NK-92 (cell line): Measurements from ENCODE around the gene ZBTB40.

Experiments used
- DNase-seq: peaks from one replicate; lab custom pipeline; 2025; ENCODE audit not compliant: unreplicated experiment; lab: John Stamatoyannopoulos, UW

Gene ZBTB40

DNA sequence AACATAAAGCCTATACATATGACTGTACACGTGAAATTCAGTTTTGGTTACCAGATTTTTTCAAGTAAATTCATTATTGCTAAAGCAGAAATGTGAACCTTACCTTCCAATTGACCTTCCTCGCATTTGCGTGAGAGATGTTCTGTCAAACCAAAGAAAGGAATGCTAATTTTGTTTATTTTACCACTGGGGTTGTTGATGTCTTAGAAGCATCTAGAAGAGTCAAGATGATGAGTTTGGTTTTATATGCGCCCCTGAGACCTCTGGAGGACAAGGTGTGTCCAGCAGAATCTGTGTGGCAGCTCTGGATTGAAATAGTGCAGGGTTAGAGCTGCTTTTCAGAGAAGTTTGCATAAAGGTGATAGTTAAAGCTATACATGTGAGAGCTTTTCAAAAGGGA, 48.4 kb downstream of the ZBTB40 start:
- DNase-seq, result no peak

DNA sequence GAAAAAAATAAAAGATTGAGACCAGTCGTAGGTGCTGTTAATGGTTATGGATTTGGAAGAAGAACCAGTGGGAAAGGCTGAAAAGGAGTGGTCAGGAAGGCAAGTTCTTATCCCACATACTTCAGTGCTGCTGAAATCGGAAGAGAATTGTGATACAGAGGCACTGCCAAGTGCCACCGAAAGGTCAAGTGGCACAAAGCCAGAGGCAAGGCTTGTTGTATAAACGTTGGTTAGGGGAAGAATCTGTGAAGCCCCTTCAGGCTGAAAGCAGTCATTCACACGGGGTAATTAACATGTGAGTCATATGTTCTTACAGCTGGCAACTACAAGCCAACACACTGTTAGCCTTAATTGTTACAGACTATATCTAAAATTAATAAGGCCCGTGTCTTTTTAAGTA, 48.8 kb downstream of the ZBTB40 start:
- no peak for DNase-seq

GRCh38 chr1:22502202-22502601, 50.6 kb downstream of the ZBTB40 start:
- DNase-seq, result no peak

GRCh38 chr1:22503721-22504410, 52.2 kb downstream of the ZBTB40 start:
- no peak for DNase-seq

DNA sequence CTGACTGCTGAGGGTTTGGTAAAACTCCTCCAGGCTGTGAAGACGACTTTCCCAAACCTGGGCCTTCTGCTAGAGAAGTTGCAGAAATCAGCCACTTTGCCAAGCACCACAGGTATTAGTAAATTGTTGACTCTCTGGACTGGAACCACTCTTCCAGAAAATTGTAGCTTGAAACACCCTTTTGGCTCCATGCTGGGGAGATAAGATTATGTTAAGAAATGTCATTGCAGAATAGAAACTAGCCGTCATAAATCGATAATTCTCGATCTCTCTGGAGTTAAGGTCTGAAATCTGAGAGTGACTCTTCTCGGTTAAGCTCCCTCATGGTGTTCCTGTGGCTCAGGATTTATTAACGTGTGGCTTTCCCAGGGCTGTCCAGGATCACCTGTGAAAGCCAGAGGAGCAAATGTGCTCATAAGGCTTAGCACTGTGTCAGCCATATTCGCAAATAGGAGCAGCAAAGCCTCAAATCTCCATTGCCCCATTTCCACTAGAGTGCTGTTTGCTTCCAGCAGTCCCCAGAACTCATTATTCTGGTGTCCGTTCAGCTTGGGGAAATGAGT, 54.6 kb downstream of the ZBTB40 start:
- no peak for DNase-seq

DNA sequence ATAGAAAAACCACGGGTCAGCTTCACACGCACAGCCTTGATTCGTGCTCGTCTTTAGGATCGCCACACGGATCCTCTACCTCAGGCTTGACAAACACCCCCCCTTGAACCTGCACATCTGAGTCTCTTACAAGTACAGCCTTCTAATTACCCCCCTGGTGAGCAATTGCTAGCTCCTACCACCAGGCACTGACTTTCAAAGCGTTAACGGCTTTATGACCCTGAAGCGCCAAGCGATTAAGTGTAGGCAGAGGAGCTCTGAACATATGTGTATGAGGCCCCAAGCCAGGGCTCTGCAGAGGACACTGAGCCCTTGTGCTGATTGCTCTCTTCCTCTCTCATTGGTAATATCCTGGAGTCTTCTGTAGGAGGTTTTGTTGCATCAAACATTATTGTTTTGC, 55.9 kb downstream of the ZBTB40 start:
- no peak for DNase-seq

DNA sequence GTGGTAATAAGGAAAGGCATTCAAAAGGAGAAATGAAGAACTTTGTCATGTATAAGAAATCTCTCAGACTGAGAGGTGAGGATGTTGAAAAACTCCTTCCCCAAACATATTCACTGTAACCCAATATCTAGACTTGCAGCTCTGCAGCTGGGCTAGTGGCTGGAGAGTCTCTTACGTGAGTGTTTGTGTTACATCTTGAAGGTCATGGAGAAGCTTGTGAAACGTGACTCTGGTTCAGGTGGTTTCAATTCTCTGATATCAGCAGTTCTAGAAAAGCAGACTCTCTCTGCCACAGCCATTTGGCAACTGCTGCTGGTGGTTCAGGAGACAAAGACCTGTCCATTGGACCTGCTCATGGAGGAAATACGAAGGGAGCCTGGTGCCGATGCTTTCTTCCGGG, 56.7 kb downstream of the ZBTB40 start:
- no peak for DNase-seq

GRCh38 chr1:22508991-22509390, 57.3 kb downstream of the ZBTB40 start:
- DNase-seq, result no peak

GRCh38 chr1:22509815-22510214, 58.2 kb downstream of the ZBTB40 start:
- DNase-seq, result no peak

GRCh38 chr1:22512873-22513272, 61.2 kb downstream of the ZBTB40 start:
- DNase-seq, result no peak

GRCh38 chr1:22516906-22517571, 65.4 kb downstream of the ZBTB40 start:
- DNase-seq, result no peak

- DNase-seq, result no peak
Observed at GRCh38 chr1:22517956-22518355, 66.3 kb downstream of the ZBTB40 start.

DNA sequence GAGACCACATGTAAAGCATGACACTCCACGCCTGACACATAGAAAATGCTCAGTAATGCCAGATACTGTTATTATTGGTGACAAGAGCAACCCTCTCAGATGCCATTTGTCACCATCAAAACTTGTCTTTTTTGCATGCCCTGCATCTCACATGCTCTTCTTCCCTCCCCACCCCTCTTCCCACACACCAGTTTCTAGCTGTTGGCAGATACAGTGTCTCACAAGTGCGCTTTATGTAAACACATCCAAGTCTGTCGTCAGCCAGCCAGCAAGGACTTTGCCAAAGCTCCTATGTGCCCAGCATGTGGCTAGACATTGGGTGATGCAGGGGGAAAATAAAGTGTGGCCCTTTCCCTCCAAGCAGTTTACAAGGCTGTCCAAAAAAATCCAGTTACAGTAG, 66.7 kb downstream of the ZBTB40 start:
- DNase-seq, result no peak

- no peak for DNase-seq
Observed at GRCh38 chr1:22520871-22521270, 69.2 kb downstream of the ZBTB40 start.

- no peak for DNase-seq
Observed at GRCh38 chr1:22521692-22522091, 70.0 kb downstream of the ZBTB40 start.

DNA sequence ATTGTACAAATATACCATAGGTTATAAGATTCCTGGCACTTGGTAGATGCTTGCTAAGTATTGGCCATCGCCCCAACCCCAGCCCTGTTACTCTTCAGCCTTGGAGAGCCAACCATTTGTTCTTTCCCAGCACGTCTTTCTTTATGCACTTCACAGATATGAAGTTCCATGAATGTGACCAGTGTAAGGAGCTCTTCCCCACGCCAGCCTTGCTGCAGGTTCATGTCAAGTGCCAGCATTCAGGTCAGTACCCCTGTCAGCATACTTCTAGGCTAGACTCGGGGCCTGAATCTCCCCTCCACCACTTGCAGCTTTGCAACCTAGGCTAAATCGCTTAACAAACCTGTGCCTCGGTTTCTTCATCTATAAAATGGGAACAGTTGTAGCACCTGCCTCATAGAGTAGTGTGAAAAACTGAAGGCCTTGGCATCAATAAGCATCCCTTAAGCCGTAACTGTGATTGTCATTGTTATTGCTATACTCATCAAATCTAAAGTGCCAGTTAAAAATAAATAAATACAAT, 70.6 kb downstream of the ZBTB40 start:
- no peak for DNase-seq

GRCh38 chr1:22524481-22524880, 72.8 kb downstream of the ZBTB40 start:
- no peak for DNase-seq

DNA sequence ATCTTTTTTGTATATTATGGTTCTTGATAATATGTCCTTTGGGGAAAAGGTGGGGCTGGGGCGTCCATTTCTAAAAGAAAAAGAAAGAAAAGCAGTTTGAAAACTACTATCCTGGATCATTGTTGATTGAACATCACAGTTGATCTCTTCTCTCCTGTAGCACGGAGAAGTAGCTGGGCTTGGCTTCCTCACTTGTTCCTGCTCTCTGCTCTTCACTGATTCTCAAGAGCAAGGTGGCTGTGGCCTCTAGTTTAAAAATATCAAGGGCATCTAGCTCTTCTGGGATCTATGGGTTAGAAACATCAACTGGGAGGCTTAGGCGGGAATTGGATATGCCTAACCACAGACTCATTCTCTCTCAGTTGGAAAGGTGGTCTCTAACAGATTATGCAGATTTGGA, 73.6 kb downstream of the ZBTB40 start:
- no peak for DNase-seq

DNA sequence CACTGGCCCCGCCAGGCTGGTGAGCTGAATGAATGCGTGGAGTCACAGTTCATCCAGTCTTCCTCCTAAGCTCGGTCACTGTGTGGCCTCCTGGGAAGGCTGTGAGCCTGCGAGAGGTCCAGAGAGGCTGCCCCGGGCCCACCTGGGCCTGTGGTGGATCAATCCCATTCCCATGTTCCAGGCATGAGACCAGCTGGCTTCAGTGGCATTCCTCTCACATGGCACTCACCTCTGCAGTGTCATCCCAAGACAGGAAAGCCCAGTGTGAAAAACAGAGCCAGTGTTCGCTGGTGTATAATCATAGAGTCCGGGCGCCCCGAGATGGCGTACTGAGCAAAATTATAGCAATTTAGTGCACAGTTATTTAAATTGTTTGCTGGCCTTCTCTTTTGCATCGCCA, 74.0 kb downstream of the ZBTB40 start:
- DNase-seq, result no peak

GRCh38 chr1:22526098-22526497, 74.4 kb downstream of the ZBTB40 start:
- DNase-seq, result no peak

DNA sequence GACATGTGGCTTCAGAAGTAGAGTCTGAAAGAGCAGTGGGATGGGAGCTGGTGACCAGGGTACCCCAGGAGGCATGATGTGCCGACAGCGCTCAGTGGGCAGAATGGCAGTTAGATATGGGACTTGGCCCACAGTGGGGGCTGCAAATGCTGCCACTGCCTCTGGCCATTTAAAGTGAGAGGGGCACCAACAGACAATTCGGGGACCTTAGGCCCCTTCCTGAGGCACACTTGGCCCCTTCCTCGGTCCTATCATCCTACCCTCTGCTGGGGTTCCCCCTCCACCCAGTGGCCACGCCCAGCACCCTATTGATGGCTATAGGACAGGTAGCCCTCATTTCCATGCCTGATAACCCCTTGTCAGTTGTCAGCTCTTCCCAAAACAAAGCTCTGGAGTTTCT, 75.0 kb downstream of the ZBTB40 start:
- DNase-seq, result no peak

DNA sequence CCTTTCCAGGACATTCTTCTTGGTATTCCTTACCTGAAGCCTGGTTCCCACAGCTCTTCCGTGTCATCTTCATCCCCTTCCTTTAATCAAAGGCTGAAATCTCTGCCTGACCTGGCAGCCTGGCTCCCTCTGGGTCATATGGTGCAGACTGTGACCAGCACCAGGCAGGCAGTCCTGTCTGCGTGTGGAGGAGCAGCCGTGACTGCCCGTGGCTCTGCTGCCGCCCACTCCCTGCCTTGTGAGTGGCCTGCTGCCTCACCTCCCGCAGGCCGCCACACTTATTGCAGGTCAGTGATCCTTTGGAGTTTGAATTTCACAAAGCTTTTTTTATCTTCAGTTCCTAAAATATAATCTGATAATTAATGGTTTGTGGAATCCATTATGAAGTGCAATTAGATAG, 75.5 kb downstream of the ZBTB40 start:
- no peak for DNase-seq
